Activated CD4-positive, alpha-beta T cell treated with anti-CD3 and anti-CD28 coated beads, Interleukin-10, Interleukin-2, amounts not matched to agents 100 ng/mL and 50 ng/mL, durations not matched to agents 16 hours and 8 hours (primary cell): ENCODE results near the gene MCTP1.
A peak's percentile ranks its signal among the peaks of the same experiment; 100 is the strongest.
"Not testable (repeated sequence)": the region's sequence is repeated elsewhere in the genome, so short reads cannot be mapped to it uniquely, and the experiment has no call there.

Experiments
- DNase-seq: peaks from one replicate; pipeline ENCODE4 v3.0.0-alpha.2; 2020

MCTP1 gene

DNA sequence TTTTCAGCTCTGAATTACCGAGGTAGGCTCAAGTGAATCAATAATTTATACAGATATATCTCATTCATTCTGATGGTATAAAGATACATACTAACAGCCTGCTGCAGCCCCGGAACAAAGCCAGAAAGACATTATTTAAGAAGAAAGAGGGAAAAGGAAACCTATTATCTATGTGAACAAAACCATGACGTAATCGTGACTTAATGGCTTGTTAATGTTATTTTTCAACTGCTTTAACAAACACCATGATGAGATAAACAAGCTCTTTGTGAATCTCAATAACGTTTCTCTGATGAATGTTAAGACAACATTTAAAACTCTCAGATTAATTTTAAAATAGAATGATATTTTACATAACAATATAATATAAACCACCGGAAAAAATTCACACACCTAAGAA, 429.4 kb downstream of the MCTP1 start:
- no peak for DNase-seq

DNA sequence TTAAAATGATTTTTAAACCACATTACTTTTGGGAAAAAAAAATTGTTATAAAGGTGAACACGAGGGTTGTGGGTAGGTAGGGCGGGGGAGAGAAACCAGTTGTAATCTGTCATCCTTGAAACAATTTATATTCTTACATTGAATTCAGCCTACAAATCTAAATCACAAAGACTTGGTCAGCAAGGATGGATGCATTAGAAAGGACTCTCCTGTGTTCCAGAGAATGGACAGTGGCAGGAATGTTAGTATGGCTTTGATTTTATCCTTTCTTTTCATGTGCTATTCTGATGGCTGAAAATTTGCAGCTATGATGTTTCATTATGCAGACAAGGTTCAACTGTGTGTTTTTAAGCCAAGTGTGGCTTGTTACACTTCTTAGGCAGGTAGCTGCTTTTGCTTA, 431.8 kb downstream of the MCTP1 start:
- no peak for DNase-seq

DNA sequence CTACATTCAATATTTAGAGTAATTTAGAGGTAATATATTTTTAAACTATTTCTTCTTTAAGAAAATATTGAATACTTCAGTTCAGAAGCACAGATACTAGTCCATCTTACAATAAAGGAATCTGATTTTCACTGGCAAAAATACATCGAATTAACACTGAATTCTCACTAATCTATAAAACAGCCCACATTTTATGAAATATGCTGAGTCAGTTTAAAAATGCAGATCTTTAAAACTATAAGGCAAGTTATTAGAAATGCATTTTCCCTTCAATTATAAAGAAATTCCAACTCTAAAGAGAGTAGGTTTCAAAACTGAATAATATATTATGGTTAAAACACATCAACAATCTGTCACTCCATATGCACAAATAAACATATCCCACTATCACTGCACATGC, 433.9 kb downstream of the MCTP1 start:
- DNase-seq, result no peak

DNA sequence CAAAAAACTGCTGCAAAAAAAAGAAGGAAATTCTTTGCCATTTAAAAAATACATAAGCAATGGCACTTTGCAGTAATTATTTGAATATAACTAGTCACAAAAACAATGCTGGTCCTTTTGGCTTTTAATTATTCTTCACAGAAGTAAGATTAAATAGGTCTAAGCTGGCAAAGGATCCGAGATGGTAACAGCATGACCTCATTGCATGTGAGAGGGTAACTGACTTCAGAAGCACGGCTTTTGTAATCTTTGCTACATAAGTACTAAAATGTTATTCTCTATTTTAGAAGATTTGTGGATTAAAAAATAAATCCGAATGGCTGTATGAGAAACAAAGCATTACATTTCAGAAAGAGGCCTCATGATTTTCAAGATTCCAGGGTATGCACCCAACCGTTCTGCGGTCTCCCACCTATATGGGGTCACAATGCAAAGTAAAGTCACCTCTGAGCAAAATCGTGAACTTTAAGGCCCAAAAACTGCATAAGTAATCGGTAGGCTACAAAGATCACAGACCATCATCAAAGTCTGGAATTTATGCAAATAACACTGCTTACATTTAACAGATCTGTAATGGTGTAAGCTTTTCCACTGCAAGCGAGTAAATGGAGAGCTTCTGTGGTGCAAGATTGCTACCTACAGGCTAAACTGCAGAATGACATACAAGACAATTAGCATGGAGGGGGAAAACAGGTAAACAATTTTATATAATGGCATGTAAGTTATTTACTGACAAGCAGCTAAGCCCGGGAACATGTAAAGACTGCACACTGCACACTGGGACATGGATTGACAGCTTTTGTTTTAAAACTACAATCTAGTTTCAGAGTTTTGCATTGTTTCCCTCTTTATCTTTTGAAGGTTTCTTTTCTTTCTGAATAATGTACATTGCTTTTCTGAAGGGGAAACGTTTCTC, 434.8 kb downstream of the MCTP1 start:
- peak; percentile 78 for DNase-seq

DNA sequence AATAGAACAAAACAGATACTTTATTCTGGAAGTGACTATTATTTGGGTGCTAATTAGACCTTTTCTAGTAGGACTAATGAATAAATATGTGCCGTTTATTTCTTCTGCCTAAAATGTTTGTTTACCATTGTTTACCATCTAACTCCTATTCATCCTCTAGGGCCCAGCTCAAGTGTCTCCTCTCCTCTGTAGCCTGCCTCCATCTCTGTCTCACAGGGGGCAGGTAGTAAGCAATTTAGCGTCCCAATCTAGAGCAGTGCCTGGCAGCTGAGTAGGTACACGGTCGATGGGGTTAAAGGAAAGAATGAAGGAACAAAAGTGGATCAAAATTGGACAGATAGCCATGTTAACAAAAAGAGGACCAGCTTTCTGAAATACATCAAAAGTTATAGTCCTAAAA, 435.6 kb downstream of the MCTP1 start:
- no peak for DNase-seq

DNA sequence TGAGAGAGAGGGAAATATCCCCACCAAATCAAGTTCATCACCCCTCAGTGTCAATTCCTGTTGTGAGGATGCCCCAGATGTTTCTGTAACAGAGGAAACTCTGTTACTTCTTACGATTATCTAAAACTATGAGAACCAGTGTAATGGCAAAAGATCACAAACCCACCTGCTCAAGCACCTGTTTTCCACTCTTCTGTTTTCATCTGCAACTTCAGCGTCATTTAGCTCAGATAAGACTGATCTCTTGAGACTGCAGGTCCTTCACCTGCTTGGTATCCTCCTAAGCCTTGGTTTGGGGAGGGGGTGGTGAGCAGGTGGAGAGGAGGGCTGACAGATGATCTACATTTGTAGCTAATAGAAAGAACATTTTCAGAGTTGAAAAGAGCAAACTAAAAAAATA, 437.2 kb downstream of the MCTP1 start:
- DNase-seq, result no peak

DNA sequence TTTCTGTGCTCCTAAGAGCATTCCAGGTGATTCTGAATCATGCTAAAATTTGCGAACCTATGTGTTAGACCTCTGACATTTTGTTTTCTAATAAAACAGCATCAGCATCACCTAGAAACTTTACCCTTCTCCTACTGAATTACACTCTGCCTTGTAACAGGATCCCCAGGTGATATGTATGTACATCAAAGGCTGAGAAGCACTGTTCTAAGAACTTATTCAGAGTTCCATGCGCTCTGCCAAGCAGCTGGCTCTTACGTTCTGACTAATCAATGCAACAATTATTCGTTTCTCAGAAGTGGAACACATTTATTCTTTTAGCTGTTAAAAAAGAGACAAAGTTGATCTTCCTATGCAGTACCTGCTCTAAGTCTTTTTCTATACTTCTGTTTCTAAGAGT, 437.9 kb downstream of the MCTP1 start:
- DNase-seq, result peak; percentile 55

DNA sequence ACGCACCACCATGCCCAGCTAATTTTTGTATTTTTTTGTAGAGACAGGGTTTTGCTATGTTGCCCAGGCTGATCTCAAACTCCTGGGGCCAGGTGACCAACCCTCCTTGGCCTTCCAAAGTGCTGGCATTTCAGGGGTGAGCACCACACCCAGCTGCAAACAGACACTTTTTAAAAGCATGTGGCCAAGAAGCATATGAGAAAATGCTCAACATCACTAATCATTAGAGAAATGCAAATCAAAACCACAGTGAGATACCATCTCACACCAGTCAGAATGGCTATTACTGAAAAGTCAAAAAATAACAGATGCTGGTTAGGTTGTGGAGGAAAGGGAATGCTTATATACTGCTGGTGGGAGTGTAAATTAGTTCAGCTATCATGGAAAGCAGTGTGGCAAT, 439.2 kb downstream of the MCTP1 start:
- not testable (repeated sequence) for DNase-seq

DNA sequence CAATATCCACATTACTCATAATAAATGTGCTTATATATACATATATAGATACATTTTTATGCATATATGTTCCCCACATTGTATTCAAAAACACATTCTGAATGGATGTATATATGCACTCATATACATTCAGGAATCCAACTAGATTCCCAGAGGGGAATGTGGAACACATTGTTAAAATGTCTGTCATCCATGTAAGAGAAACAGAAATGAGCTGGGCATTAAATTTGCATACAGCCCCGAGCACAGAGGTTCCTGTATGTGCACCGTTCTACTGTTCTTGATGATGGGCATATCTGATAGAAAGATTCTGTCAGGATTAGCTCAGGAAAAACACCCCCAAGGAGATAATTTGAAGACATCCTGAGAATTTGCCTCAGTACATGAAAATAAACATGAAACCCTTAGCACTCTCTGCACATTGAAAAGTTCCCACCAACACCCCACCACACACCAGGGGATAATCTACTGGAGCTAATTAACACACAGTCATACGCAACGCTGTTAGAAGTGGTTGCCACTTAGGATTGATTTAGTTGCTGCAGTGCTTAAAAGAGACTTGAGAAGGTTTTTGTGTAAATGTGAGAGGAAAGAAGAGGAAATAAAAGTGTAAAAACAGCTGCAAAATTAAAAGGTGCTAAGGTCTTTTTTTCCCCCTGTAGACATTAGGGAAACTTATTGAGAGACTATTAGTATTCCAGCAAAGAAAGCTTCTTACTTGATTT, 443.1 kb downstream of the MCTP1 start:
- no peak for DNase-seq

DNA sequence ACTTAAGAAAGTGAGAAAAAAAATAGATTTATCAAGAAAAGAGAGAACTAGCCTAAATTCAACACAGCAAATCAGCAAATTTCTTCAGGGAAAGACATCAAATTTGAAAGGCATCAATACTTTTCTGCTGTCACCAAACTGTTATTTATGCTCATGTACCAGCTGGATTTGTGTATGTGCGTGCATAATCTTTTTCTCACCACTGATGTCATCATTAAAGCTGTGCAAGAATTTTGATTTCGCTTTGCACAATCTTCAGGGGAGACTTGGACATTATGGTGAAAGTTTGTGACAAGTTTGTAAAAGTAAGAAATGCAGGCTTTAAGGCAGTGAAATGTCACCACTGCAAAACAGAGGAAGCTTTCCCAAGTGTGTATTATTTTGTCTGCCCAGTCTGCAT, 451.0 kb downstream of the MCTP1 start:
- no peak for DNase-seq

DNA sequence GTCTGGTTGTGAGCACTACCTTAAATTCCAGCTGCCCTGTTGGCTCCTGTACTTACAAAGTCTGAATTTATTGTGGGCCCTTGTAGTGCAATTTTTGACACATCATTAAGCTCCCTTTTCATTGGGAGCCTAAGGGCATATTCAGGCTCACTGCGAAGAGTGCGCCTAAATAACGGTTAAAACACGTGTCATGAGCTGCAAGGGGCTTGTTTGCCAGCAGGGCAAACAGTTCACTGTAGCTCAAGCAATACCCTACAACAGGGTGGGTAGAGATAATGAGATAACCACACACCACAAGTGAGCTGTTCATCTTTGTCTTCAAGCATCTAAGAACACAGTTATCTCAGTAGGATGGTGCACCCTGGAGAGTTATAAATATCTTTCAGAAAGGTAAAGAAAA, 452.2 kb downstream of the MCTP1 start:
- DNase-seq, result peak; percentile 9

DNA sequence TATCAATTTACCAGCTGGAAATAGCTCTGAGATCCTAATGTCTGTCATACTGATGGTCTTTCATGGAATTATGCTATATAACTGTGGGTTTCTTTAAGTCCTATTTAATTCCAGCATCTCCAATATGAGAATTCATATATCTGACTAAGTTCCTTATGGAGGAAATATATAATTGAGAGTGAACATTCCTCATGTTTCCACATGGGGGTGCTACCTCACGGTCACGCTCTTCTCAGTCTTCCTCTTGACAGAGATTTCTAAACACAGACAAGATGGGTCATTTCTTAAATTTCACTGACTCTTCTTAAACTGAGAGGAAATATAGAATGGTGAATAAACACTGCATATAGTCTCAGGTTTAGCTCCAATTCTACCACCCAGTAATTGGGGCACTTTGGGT, 454.4 kb downstream of the MCTP1 start:
- DNase-seq, result no peak

DNA sequence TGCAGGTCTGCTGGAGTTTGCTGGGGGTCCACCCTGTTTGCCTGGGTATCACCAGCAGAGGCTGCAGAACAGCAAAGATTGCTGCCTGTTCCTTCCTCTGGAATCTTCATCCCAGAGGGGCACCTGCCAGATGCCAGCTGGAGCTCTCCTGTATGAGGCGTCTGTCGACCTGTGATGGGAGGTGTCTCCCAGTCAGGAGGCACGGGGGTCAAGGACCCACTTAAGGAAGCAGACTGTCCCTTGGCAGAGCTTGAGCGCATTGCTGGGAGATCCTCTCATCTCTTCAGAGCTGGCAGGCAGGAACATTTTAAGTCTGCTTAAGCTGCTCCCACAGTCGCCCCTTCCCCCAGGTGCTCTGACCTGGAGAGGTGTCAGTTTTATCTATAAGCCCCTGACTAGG, 456.7 kb downstream of the MCTP1 start:
- DNase-seq, result not testable (repeated sequence)

DNA sequence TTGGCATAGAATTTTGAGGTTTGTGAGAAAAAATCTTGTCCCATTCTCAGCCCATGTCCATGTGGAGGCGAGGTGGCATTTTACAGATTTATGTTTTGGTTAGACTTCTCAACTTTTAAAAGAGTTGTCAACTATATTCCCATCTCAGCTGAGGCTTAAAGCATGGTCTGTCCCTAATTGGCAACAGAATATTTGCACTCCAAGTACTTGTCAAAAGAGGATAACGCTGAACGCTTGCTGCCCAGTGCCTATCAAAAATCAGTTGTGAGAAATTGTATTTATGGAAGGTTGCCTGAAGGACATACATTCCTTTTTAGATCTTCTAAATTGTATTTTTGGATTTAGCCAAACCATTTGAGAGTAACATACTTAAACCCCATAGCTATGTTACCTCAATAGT, 464.4 kb downstream of the MCTP1 start:
- DNase-seq, result no peak

DNA sequence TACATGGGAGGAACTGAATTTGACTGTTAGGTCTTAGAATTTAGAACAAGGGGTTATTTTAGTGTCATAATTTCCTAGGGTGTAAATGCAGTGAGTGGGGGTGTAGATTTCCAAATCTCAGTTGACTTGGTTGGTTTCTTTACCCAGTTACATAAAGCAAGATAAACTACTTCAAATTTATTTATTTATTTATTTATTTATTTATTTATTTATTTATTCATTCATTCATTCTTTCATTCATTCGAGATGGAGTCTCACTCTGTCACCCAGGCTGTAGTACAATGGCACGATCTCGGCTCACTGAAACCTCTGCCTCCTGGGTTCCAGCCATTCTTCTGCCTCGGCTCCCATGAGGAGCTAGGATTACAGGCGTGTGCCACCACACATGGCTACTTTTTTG, 466.0 kb downstream of the MCTP1 start:
- no peak for DNase-seq

DNA sequence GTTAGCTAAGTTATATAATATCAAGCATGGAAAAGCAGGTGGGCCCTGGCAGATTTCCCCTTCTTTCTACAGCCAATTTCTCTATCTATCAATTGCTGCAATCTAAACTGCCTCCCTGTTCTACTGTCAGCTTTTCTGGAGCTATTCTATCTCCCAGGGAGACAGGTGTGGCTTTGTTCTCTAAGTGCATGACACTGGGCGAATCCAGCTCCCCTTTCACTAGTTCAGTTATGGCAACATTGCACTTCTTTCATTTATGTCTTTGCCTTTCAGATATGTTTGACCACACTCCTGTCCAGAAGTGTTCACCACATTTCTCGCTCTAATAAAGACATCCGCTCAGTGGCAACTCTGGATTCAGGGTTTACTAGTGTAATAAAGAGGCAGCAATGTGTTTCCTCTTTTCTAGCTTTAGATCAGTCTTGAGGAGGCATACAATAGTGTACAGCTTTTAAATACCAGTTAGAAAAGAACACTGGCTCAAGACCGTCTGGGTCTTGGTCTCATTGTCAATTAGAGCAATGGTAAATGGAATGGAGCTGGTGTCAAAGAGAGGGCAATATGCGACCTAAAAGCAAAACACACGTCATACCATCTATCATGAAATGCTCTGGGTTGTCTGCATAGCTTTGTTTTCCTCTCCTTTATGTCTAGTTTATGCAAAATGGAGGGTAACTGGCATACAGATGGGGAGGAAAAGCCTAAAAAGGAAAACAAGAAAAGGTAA, 469.4 kb downstream of the MCTP1 start:
- no peak for DNase-seq

DNA sequence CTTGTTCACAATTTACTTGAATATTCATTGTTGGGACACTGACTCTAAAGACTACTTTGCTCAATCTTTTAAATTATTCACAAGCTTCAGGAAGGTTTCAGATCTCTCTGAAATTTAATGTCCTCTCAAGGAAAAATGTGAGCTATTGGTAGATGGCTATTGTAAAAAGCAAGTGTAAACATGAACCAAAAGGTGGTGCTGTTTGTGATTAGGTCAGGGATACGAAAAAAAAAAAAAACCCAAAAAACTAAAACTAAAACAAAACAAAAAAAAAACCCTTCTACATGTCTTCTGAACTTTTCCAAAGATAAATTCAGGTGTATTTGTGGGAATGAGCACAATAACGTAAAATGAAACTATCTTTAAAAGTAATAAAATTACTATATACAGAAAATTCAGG, 472.7 kb downstream of the MCTP1 start:
- DNase-seq, result no peak

DNA sequence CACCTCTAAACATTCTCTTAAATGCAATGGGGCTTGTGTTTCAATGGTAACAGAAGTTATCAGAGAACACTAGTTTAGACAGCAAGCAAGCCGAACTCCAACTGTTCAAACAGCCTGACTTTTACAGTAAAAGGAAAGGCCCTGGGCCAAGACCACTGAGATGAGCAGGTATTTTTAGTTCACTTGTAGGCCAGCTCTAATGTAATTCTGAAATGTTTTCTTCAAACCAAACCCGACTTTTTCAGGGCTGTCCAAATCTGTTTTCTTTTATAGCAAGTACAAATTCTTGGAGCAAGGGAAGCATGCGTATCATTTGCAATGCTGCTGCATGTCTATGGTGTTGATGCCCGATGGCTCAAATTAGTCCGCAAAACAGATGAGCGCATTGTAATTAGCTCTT, 473.6 kb downstream of the MCTP1 start:
- no peak for DNase-seq

DNA sequence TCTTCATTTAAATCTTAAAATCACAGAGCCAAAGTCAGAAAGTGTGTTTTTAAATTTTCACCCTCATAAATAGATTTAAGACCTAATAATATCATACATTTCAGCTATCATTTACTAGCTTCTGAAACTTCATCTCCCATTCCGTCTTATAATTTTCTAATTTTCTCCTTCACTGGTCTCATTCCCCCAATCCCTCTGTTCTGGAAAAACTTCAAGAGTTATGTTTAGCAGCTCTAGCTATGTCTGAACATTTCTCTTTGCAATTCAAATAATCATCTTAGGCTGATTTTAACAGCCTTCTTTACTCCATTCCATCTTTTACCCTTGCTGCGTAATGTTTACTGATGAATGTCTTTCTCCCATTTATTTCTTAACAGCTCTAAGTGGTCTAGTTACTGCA, 474.0 kb downstream of the MCTP1 start:
- DNase-seq, result no peak

DNA sequence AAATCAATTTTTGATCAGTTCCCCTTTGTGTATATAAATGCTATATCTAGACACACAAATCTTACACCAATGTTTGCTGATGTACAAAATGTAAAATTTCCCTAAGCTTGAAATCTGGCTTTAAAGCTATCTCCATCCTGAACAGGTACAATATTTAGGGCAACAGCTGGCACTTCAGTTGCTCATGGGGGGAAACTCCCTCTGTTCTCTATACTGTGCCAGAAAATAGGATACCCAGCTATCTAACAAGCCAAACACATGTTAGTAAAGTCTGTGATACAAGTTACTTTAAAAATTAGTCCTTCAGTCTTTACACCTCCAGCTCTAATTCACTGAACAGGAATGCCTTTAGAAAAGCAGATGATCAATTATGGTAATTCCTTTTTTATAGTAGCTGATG, 474.6 kb downstream of the MCTP1 start:
- DNase-seq, result no peak

DNA sequence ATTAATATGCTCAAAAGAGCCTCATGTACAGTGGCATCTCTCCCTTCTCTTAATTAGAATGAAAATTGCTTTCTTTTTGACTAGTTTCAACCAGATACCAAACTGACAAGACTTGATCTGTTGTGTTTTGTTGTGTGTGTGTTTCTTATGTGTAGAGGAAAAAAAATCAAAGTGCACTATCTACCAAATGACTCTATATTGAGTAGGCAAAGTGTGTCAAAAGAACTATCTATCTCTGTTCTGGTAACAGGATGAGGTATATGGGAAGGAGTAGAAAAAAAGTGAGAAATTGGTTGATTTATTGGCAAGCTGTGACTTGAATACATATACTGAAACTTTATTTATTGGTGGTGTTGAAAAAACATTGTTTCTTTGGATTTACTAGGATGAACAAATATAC, 476.4 kb downstream of the MCTP1 start:
- no peak for DNase-seq

DNA sequence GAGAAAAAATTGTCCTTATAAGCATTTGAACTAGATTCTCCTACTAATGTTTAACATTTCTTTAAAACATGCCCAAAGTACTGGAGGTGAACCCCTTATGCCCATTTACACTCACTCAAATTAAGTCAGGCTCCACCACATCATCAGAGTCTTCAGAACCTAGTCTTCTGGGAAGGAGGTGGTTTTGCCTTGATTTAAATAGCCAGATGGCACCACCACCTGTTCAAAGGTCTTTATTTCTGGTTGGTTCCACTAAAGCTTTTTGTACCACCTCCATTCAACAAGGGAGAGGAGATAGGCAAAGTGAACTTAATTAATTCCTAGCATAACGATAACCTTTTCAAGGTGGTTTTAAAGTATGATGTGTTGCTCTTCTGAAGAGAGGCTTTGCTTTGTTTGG, 476.9 kb downstream of the MCTP1 start:
- DNase-seq, result no peak

DNA sequence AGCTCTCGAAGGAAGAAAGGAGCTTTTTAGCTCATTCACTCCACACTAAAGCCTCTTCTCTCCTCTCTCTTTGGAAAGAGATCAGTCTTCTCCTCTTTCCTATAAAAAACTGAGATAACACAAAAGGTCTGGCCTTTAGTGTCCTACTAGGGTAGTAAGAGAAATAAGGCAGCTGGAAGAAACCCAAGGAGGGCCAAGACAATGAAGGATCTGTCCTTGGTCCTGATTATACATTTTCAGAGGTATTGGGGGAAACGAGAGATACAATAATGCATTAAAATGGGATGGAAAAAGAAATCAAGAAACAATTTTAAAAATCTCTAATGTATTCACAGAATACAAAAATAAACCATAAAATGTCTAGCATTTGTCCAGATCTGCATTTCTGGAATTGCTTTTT, 482.4 kb downstream of the MCTP1 start:
- DNase-seq, result no peak

DNA sequence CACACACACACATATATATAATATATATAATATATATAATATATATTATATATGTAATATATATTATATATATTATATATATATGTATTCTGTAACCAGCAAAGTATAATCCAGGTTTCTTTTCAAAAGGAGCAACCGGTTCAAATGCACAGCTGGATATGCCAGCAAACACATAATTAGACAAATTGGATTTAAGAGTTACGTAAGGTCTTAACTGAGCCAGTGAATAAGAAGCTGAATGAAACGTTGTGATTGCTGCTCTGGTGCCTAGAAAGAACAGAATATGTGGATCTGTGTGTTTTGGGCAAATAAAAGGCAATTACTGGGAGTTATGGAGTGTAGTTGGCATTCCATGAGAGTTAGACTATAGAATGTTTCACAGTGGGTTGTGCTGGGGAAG, 488.3 kb downstream of the MCTP1 start:
- DNase-seq, result no peak
